Neural progenitor cell (in vitro differentiated cells): Measurements from ENCODE around the gene PLAC8.

ENCODE experiments used
- CTCF ChIP-seq: fragments of 200-600 bp; sonication (generic); IDR thresholded peaks from 2 replicates; pipeline ENCODE4 v1.5.1; 2017; ENCODE audit warnings: antibody characterized with exemption, mild to moderate bottlenecking
- EZH2 ChIP-seq: fragments of 200-600 bp; sonication (generic); IDR thresholded peaks from 2 replicates; pipeline ENCODE4 v1.6.1; 2017; ENCODE audit warnings: antibody characterized with exemption, mild to moderate bottlenecking, moderate library complexity

GRCh38 chr4:83110970-83111750 is 3.4 kb downstream of the PLAC8 start:
- TF ChIP-seq CTCF = no peak
- no peak for TF ChIP-seq EZH2
